GM10266 (cell line): Measurements from ENCODE around the gene ARID3B.

ENCODE experiments used
- DNase-seq: peaks from one replicate; pipeline ENCODE4 v3.0.0; 2012; ENCODE audit errors: extremely low spot score
- CTCF ChIP-seq: IDR thresholded peaks from 2 replicates; pipeline ENCODE4 v1.5.1; 2012; ENCODE audit warnings: mild to moderate bottlenecking, low read depth; ENCODE audit not compliant: control insufficient read depth, insufficient read depth; ENCODE audit errors: missing control alignments

Gene ARID3B

GRCh38 chr15:74543583-74543982 lies 2.6 kb downstream of the ARID3B start:
- no peak for DNase-seq
- TF ChIP-seq CTCF, result peak; percentile 55

DNA sequence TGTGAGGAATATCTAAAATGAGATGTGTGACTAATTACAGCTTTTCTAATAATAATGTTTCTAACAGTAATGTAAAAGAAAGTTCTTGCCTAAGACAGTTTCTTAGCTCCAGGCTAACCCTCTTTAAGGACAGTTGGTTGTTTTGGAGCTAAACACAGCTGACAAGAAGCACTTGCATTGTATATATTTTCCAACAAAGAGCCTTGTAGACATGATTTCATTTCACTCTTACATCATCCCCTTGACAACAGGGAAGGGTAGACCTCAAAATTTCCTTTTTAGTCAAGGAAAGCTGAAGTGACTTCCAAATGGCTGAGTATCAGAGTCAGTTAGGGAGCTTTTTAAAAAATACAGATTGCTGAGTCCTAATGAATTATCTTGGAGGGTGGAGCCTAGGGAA lies 4.1 kb downstream of the ARID3B start:
- no peak for DNase-seq
- no peak for TF ChIP-seq CTCF

GRCh38 chr15:74545776-74546656 lies 5.0 kb downstream of the ARID3B start:
- no peak for TF ChIP-seq CTCF
- peak; percentile 71 for DNase-seq

- no peak for TF ChIP-seq CTCF
- no peak for DNase-seq
These were observed 6.6 kb downstream of the ARID3B start for GRCh38 chr15:74547616-74548015.

- no peak for TF ChIP-seq CTCF
- DNase-seq, result no peak
These were observed 7.2 kb downstream of the ARID3B start for GRCh38 chr15:74548241-74548640.

DNA sequence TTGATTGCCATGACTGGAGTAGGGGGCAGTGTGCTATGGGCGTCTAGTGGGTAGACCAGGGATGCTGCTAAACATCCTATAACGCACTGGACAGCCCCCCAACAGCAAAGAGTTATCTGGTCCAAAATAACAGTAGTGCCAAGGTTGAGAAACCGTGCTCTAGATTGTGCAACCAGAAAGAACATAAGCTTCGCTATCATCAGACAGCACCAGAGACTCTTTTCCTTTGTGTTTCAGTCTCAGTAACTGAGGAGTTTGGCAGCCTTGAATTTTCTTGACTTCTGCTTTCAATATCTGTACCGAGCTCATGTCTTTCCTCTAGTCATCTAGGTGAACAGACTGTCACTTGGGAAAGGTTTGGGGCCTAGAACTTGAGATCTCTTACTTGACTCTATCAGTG lies 8.8 kb downstream of the ARID3B start:
- TF ChIP-seq CTCF, result no peak
- DNase-seq, result no peak

DNA sequence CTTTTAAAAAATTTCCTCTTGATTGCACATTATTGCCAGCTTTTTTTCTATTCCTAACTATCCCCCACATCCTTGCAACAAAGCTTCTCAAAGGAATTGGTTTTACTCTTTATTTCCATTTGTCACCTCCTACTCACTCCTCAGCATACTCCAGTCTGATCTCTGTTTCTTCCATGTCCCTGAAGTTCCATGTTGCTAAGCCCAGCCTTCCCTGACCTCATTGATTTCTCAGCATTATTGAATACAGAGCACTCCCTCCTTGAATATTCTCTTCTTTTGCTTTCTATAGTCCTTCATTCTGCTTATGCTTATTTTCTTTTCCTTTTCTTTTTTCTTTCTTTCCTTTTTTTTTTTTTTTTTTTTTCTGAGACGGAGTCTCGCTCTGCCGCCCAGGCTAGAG lies 10.7 kb downstream of the ARID3B start:
- no peak for DNase-seq
- TF ChIP-seq CTCF, result no peak
